CD4-positive, alpha-beta T cell treated with Interleukin-1 beta for 1 hour (primary cell): ENCODE results near the gene DUOXA2.

ENCODE experiments used
- DNase-seq, 2 donors: peaks; one replicate each; pipeline ENCODE4 v3.0.0-alpha.2; 2020 to 2022

Gene DUOXA2

DNA sequence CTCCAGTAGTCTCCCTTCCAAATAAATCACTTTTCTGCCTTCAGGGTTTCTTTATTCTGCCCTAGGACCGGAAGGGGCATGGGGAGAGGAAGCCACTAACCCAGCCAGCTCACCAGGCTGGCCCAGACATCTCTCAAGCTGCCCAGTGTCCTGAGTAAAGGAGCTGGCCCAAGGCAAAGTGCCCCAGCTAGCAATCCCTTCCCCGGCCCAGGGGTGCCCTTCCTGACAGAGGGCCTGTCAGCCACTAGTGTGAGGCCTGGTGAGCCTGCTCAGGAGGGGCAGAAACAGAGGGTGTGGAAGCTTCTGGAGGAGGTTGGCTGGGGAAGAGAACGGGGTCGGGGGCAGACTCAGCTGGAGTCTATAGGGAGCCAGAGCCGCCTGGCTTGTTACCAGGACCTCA is 51.4 kb downstream of the DUOXA2 start:
- DNase-seq, result no peak

DNA sequence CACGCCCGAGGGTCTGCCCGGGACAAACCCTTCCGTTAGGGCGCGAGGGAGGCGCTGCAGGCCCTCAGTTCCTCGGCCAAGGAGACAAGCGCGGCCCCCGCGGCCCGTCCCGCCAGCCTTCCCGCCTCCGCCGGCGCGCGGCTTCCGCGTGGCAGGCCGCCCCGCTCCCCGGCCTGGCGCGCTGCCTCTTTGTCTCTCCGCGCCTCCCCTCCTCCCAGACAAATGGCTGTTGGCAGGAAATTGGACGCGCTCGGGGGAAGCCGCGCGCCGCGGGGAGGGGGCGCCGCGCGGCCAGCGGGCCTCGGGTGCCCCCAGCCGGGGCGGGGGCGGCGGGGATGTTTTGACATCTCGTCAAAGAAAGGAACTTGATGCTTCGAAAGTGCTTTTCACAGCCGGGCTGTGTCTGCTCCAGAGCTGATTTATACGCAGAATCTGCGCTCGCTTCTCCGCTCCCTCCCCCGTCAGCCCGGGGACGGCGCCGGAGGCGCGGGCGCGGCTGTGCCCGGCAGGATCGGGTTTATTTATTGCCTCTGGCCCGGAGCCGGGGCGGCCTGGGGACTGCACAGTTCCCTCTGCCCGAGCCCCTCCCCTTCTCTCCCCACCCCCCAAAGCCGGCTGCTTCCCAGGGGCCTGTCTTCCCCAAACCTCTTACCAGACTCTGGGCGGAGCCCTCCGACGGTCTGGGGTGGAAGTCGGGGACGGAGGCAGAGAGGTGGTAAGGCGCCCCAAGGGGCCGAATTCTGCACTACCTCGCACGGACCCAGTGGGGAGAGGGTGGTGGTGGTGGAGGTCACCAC is 52.9 kb downstream of the DUOXA2 start:
- DNase-seq, result peak; percentile 86 to 90

DNA sequence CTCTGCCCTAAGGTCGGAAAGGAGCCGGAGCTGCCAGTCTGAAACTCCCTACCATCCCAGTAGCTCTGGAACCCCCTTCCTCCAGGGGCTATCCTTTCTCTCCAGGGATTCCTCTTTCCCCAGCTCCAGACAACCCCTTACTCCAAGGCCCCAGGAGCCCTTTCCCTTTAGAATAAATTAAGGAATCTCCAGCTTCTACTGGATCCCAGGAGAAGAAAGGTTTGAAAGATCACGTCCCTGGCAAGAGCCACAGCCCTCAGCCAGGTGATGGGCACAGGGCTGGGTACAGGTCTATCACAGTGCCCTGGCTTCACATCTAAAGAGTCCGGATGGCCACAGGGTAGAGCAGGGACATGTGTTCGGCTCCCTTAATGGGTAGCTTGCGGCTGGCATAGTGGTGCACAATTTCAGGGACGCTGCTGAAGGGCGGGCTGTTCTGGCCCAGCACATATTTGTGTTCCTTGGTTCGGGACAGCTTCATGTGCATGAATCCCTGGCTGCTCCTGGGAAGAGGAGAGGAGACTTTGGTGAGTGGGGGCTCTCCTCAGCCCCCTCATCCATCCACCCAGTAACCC is 53.6 kb downstream of the DUOXA2 start:
- no peak for DNase-seq
